Stimulated activated CD4-positive, alpha-beta T cell treated with anti-CD3 and anti-CD28 coated beads, TNF-alpha, amount 100 ng/mL, for 24 hours (primary cell): ENCODE data around the gene THAP2.

ENCODE experiments used
- DNase-seq, 3 experiments: peaks; one replicate each; pipeline ENCODE4 v3.0.0-alpha.2; 2020; ENCODE audit warnings: low read depth in 3 of 3

The THAP2 gene

GRCh38 chr12:71703206-71703605 is 39.1 kb downstream of the THAP2 start:
- no peak for DNase-seq

- DNase-seq: no peak
Measured at GRCh38 chr12:71704920-71705319, 40.8 kb downstream of the THAP2 start.

DNA sequence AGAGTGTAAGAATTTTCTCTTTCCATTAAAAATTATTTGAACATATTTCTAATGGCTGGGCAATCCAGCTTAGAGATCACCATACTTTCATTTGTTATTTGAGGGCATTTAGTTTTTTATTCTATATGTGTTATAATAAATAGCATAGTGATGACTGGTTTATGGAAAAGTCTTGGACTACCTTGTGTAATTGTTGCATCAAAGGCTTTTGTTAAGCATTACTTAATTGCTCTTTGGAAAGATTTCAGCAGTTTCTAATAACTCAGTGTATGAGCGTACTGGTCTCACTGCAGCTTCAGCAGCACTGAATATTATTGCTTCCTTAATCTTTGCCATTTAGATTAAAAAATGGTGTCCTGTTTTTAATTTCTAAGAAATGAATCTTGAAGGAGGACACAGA is 44.6 kb downstream of the THAP2 start:
- no peak for DNase-seq

- no peak for DNase-seq
Measured at GRCh38 chr12:71710276-71711125, 46.4 kb downstream of the THAP2 start.

GRCh38 chr12:71718611-71719010 is 54.5 kb downstream of the THAP2 start:
- no peak for DNase-seq

- DNase-seq: no peak
Measured at GRCh38 chr12:71719647-71720370, 55.7 kb downstream of the THAP2 start.

- DNase-seq: no peak
Measured at GRCh38 chr12:71721783-71722505, 57.8 kb downstream of the THAP2 start.

- DNase-seq: no peak
Measured at GRCh38 chr12:71725011-71725410, 60.9 kb downstream of the THAP2 start.

- no peak for DNase-seq
Measured at GRCh38 chr12:71726548-71726947, 62.4 kb downstream of the THAP2 start.

GRCh38 chr12:71727958-71728357 is 63.9 kb downstream of the THAP2 start:
- DNase-seq: no peak
